Measurements from ENCODE around the gene PIM1. TPM values are rescaled to one million over a fixed set of nuclear protein-coding genes. Genes with fewer than 3 reads are reported as not detected.

PIM1 gene
- total and polyA plus RNA-seq, 9 of the 15 experiments (the other 6 are each of a cell fraction or from before 2014, with no cell fraction given), result 19.0 to 789 (median 212) TPM

DNA sequence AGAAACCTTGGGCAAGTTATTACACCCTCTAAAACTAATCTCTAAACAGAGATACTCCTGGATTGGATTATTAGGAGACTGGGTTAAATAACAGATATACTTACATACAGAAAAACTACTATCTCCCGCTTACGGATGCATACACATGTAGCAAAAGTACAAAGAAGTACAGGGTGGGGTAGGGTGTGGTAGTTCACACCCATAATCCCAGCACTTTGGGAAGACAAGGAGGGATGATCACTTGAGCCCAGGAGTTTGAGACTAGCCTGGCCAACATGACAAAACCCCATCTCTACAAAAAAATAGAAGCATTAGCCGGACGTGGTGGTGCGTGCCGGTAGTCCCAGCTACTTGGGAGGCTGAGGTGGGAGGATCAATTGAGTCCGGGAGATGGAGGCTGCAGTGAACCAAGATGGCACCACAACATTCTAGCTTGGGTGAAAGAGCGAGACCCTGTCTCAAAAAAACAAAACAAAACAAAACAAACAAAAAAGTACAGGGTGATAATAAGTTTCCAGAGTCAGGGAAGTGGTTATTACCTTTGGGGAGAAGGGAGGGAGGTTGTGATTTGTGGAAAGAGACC, 8.1 kb downstream of the PIM1 start (continued):
- TF ChIP-seq SRSF9 (IDR thresholded peaks at IDR 0.05; ENCODE audit: borderline replicate concordance, low read depth, low read length) (no peak), STAT5B (CRISPR knock-in tag; IDR thresholded peaks at IDR 0.05) (no peak), CTBP1 (IDR thresholded peaks at IDR 0.05; ENCODE audit: borderline replicate concordance) (peak; percentile 26; the same call in 1 of the 2 replicates), NCOR1 (IDR thresholded peaks at IDR 0.05) (no peak), SMAD4 (CRISPR knock-in tag; conservative IDR thresholded peaks at IDR 0.05) (no peak; the same call in 1 of the 2 replicates), RNF2 (IDR thresholded peaks at IDR 0.05) (no peak), TAF7 (tag; IDR thresholded peaks at IDR 0.05) (no peak), ZNF232 (CRISPR knock-in tag; IDR thresholded peaks at IDR 0.05) (no peak), ZNF324 (CRISPR knock-in tag; IDR thresholded peaks at IDR 0.05) (no peak), GATA2 (CRISPR knock-in tag; IDR thresholded peaks at IDR 0.05) (no peak), POLR2AphosphoS2 (IDR thresholded peaks at IDR 0.05; ENCODE audit: low read length) (no peak), ZNF146 (CRISPR knock-in tag; IDR thresholded peaks at IDR 0.05; ENCODE audit: unreplicated experiment) (no peak), MTA3 (IDR thresholded peaks at IDR 0.05; ENCODE audit: borderline replicate concordance) (0 out of 2 replicates have a peak, but pooled peaks have one; percentile 0), CBX1 (IDR thresholded peaks at IDR 0.05; ENCODE audit: low read depth) (no peak), NEUROD1 (IDR thresholded peaks at IDR 0.05; ENCODE audit: borderline replicate concordance, low read depth, low read length, partially characterized antibody) (no peak), ZFP1 (CRISPR knock-in tag; IDR thresholded peaks at IDR 0.05) (no peak), U2AF1 (optimal IDR thresholded peaks at IDR 0.05; ENCODE audit: low read depth, low read length) (no peak), ZC3H4 (CRISPR knock-in tag; IDR thresholded peaks at IDR 0.05; ENCODE audit: borderline replicate concordance) (no peak), JUND (IDR thresholded peaks at IDR 0.05; ENCODE audit: borderline replicate concordance, low read depth, low read length) (no peak), JUND (tag; IDR thresholded peaks at IDR 0.05; ENCODE audit: borderline replicate concordance, low read depth, low read length) (no peak), ESRRB (CRISPR knock-in tag; IDR thresholded peaks at IDR 0.05; ENCODE audit: borderline replicate concordance) (no peak)
- TF ChIP-seq, protein P1, sequence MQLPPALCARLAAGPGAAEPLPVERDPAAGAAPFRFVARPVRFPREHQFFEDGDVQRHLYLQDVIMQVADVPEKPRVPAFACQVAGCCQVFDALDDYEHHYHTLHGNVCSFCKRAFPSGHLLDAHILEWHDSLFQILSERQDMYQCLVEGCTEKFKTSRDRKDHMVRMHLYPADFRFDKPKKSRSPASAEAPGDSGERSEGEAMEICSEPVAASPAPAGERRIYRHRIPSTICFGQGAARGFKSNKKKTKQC (CRISPR knock-in tag; IDR thresholded peaks at IDR 0.05), result 0 out of 2 replicates have a peak, but pooled peaks have one; percentile 14
- TF ChIP-seq, protein P2, sequence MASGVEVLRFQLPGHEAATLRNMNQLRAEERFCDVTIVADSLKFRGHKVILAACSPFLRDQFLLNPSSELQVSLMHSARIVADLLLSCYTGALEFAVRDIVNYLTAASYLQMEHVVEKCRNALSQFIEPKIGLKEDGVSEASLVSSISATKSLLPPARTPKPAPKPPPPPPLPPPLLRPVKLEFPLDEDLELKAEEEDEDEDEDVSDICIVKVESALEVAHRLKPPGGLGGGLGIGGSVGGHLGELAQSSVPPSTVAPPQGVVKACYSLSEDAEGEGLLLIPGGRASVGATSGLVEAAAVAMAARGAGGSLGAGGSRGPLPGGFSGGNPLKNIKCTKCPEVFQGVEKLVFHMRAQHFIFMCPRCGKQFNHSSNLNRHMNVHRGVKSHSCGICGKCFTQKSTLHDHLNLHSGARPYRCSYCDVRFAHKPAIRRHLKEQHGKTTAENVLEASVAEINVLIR (CRISPR knock-in tag; IDR thresholded peaks at IDR 0.05), result no peak; the same call in 1 of the 2 replicates
- TF ChIP-seq, protein P3, sequence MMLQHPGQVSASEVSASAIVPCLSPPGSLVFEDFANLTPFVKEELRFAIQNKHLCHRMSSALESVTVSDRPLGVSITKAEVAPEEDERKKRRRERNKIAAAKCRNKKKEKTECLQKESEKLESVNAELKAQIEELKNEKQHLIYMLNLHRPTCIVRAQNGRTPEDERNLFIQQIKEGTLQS (IDR thresholded peaks at IDR 0.05), result no peak
- TF ChIP-seq, protein P3 (CRISPR knock-in tag; conservative IDR thresholded peaks at IDR 0.05), result no peak
